AG04450 (cell line): Measurements from ENCODE around the gene OPALIN. TPM values are rescaled to one million over a fixed set of nuclear protein-coding genes. Genes with fewer than 3 reads are reported as not detected.

Experiments used
- CTCF ChIA-PET: fragments of 300-600, 350-600 bp; formaldehyde crosslinking; extraction: SDS; loops from one replicate; lab custom pipeline; 2022; ENCODE audit warnings: antibody characterized with exemption, inconsistent platforms; lab: Charles Lee
- POLR2A ChIA-PET: fragments of 350-600 bp; formaldehyde crosslinking; extraction: SDS; loops from one replicate; lab custom pipeline; 2021; ENCODE audit warnings: antibody characterized with exemption, inconsistent platforms; lab: Yijun Ruan, JAX
- DNase-seq: peaks from one replicate; pipeline ENCODE4 v3.0.0-alpha.2; 2011; ENCODE audit warnings: low read depth, low spot score
- H3K27ac ChIP-seq: one replicate; pipeline ENCODE4 v1.5.1; 2012; ENCODE audit warnings: low read depth, low read length, control low read depth
- H3K27me3 ChIP-seq: one replicate; pipeline ENCODE4 v1.6.0; 2012; ENCODE audit warnings: low read length; ENCODE audit not compliant: control insufficient read depth, insufficient read depth
- H3K4me3 ChIP-seq: 2 replicates; pipeline ENCODE4 v1.5.1; 2011; ENCODE audit warnings: mild to moderate bottlenecking, low read depth, low read length, control low read depth
- H3K9me3 ChIP-seq: 2 replicates; pipeline ENCODE4 v1.5.1; 2012; ENCODE audit warnings: low read length; ENCODE audit not compliant: control insufficient read depth, insufficient read depth
- polyA plus RNA-seq: library from polyadenylated mRNA; depleted of rRNA; stranded (reverse); fragments of >200 nt; gene quantifications from 2 replicates; pipeline ENCODE4 v1.2.3, GENCODE V29; 2011
- TF ChIP-seq, protein P1 (sequence below): IDR thresholded peaks from 2 replicates; pipeline ENCODE4 v1.5.1; 2011; ENCODE audit warnings: low read depth, low read length, control low read depth, inconsistent platforms

OPALIN gene
- polyA plus RNA-seq, 1 experiment: not detected

DNA sequence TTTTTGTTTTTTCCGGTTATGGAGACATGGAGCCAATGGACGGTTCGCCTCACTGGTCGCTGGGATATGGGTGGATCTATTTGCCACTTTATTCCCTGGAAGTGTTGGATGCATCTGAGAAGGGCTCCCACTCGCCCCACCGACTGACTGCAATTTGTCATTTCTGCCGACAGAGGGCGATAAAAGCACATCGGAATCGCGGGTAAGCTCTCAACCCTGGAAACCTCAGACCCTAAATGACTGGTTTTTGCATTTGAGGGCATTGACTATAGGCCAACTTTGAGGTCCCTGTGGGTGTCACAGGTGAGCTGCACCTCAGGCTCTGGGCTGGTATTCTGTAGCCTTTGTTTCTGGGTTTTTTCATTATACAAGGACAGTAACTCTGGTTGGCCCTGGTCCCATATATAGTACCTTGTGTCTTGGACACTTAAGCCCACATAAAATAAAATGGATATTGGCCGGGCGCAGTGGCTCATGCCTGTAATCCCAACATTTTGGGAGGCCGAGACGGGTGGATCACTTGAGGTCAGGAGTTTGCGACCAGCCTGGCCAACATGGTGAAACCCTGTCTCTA is 11.9 kb upstream of the OPALIN start:
- no peak overlapping the region for H3K27ac ChIP-seq
- ChIA-PET CTCF (interaction anchor here (0.6 to 2.8 kb wide), 15 partner anchors 9 to 864 kb away, joined by 3 to 12 read pairs (median 3); partner anchors contain the start of genes OPALIN and TLL2), POLR2A (no interaction called here)
- TF ChIP-seq, protein P1, sequence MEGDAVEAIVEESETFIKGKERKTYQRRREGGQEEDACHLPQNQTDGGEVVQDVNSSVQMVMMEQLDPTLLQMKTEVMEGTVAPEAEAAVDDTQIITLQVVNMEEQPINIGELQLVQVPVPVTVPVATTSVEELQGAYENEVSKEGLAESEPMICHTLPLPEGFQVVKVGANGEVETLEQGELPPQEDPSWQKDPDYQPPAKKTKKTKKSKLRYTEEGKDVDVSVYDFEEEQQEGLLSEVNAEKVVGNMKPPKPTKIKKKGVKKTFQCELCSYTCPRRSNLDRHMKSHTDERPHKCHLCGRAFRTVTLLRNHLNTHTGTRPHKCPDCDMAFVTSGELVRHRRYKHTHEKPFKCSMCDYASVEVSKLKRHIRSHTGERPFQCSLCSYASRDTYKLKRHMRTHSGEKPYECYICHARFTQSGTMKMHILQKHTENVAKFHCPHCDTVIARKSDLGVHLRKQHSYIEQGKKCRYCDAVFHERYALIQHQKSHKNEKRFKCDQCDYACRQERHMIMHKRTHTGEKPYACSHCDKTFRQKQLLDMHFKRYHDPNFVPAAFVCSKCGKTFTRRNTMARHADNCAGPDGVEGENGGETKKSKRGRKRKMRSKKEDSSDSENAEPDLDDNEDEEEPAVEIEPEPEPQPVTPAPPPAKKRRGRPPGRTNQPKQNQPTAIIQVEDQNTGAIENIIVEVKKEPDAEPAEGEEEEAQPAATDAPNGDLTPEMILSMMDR: peak; percentile 66
- H3K9me3 ChIP-seq: no peaks in the 10 kb centered on the region
- no peak overlapping the region for H3K4me3 ChIP-seq
- no peak for DNase-seq
- peaks cover 11% of the 10 kb centered on the region for H3K27me3 ChIP-seq

DNA sequence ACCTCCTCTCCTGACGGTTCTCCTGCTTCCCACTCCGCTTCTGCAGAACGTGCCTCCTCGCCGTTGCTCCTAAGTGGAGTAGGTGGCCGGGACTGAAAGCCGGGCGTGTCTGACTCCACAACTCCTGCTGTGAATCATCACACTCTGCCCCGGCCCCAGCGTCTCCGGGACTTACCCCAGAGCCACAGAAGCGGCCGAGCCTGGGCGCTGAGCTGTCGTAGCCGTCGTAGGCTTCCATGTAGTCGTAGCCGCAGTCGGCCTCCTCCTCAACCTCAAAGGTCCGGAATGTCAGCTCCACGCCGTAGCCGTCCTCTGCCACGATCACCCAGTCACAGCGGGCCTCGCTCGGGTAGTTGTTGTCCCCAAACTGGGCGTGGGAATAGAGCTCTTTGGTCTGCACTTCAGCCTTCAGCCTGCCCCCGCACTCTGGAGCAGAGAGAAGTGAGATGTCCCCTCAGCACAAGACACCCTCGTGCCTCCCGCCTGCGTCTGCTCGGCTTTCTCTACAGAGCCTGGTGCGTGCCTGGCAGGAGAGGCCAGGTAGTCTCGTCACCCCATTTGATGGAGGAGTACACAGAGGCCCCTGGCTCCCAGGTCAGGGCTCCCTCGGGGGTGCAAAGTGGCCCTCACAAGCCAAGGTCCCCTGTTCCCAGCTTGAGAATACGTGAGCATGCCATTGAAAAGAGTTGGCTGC is 11.2 kb upstream of the OPALIN start:
- Histone ChIP-seq H3K27ac (no peak overlapping the region), H3K27me3 (peaks cover 13% of the 10 kb centered on the region), H3K4me3 (no peak overlapping the region), H3K9me3 (no peaks in the 10 kb centered on the region)
- TF ChIP-seq, protein P1: no peak
- DNase-seq: no peak
- CTCF ChIA-PET: interaction anchor here (0.8 to 2.8 kb wide), 12 partner anchors 8 to 864 kb away, joined by 3 to 9 read pairs (median 4); partner anchors contain the start of genes OPALIN and TLL2
- POLR2A ChIA-PET: no interaction called here

DNA sequence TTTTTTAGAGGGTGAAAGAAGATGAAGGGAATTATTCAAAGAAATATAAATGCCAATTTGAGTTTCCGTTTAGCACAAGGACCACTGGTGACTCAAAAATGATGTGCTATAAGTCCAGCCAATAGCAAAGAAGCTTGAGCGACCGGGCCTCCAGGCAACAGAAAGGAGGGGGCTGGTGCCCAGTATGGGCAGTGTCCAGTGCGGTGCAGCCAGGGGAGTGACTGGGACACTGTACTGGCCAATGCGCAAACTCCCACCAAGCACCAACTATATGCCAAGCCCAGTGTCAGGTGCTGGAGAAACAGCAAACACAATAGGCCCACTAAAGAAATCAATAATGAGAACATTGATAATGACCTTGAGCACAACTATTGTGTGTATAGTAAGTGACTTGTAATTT is 10.2 kb upstream of the OPALIN start:
- no peak overlapping the region for H3K4me3 ChIP-seq
- ChIA-PET CTCF (no interaction called here), POLR2A (no interaction called here)
- TF ChIP-seq, protein P1: no peak
- no peak for DNase-seq
- no peak overlapping the region for H3K27ac ChIP-seq
- peaks cover 8% of the 10 kb centered on the region for H3K27me3 ChIP-seq
- no peaks in the 10 kb centered on the region for H3K9me3 ChIP-seq

DNA sequence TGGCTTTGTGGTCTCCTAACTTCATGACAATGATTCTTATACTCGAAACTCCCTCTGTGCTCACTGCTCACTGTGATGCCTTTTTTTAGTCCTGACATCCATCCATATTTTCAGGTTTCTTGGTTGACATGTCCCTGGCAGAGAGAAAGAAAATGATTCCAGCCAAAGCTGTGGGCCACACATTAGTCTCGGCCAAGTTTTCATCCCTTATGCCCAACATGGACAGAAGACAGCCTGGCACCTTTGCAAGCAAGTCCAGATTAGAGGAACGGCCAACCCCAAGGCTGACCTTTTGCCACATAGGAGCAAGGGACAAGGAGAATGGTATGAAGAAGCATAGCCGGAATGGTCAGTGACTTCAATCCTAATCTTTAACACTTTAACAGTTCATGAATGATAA is 8.7 kb upstream of the OPALIN start:
- no peak overlapping the region for H3K4me3 ChIP-seq
- ChIA-PET CTCF (interaction anchor here (1.0 to 3.4 kb wide), 4 partner anchors 8 to 33 kb away, joined by 3 to 24 read pairs (median 4); no protein-coding TSS in a partner anchor), POLR2A (no interaction called here)
- H3K27ac ChIP-seq: no peak overlapping the region
- no peak for DNase-seq
- TF ChIP-seq, protein P1: no peak
- no peaks in the 10 kb centered on the region for H3K9me3 ChIP-seq
- H3K27me3 ChIP-seq: peaks cover 4% of the 10 kb centered on the region

DNA sequence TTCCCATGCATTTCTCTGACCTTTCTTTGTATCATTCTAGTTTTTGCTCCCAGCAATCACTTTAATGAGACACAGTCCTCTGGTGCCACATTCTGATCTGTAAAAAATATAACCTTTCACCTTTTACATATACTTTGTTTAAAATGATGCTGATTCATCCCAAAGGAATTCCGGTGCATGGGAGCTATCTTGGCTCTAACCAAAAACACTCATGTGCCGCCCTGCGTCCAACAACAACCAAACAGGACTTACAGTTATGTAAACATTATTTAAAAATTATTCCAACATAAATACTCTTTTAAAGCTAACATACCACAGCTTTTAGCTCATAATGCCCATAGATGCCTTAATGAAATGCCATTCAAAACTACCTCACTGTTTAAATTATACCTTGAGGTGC is 7.7 kb upstream of the OPALIN start:
- DNase-seq: peak; percentile 18
- TF ChIP-seq, protein P1: no peak
- ChIA-PET POLR2A (no interaction called here), CTCF (interaction anchor here (1.1 to 3.4 kb wide), 4 partner anchors 9 to 32 kb away, joined by 3 to 24 read pairs (median 6); no protein-coding TSS in a partner anchor)
- Histone ChIP-seq H3K27me3 (peaks cover 4% of the 10 kb centered on the region), H3K27ac (no peak overlapping the region), H3K4me3 (no peak overlapping the region), H3K9me3 (no peaks in the 10 kb centered on the region)
